Spleen (tissue), 11 donors: ENCODE results near the gene AGK. TPM values are rescaled to one million over a fixed set of nuclear protein-coding genes. Genes with fewer than 3 reads are reported as not detected.

Source experiments
- DNase-seq: peaks from one replicate; pipeline ENCODE4 v3.0.0-alpha.2; 2020
- H3K27ac ChIP-seq, 8 donors: fragments of 200-600 bp; sonication (generic) in 7 of 8; 1 replicate in 4 of 8; 2 replicates in 4 of 8; pipeline versions ENCODE4 v1.5.0 to v1.8.0; 2016 to 2021; ENCODE audit warnings: inconsistent platforms in 4 of 8, mild to moderate bottlenecking in 4 of 8, moderate library complexity in 1 of 8
- H3K27me3 ChIP-seq, 7 donors: fragments of 200-600 bp; sonication (generic) in 6 of 7; replicated peaks in 1 of 7; 1 replicate in 4 of 7; 2 replicates in 3 of 7; pipeline versions ENCODE4 v1.5.0 to v1.8.0; 2016 to 2021; ENCODE audit warnings: inconsistent platforms in 3 of 7, mild to moderate bottlenecking in 1 of 7
- H3K36me3 ChIP-seq, 6 donors: fragments of 200-600 bp; sonication (generic) in 5 of 6; 1 replicate in 4 of 6; 2 replicates in 2 of 6; pipeline versions ENCODE4 v1.5.0 to v1.8.0; 2016 to 2021; ENCODE audit warnings: inconsistent platforms in 2 of 6
- H3K4me1 ChIP-seq, 6 donors: fragments of 200-600 bp; sonication (generic) in 5 of 6; 1 replicate in 3 of 6; 2 replicates in 3 of 6; pipeline versions ENCODE4 v1.5.0 to v1.8.0; 2016 to 2021; ENCODE audit warnings: inconsistent platforms in 3 of 6
- H3K4me3 ChIP-seq, 8 donors: fragments of 200-600 bp; sonication (generic) in 7 of 8; 1 replicate in 4 of 8; 2 replicates in 4 of 8; pipeline versions ENCODE4 v1.5.0 to v1.8.0; 2016 to 2021; ENCODE audit warnings: inconsistent platforms in 4 of 8, mild to moderate bottlenecking in 4 of 8, moderate library complexity in 2 of 8
- H3K9me3 ChIP-seq, 8 donors: fragments of 200-600 bp; sonication (generic) in 7 of 8; 1 replicate in 4 of 8; 2 replicates in 4 of 8; pipeline versions ENCODE4 v1.5.0 to v1.8.0; 2016 to 2021; ENCODE audit warnings: inconsistent platforms in 4 of 8
- POLR2A ChIP-seq, 3 donors: fragments of 450-650 bp; IDR thresholded peaks; one replicate each; pipeline ENCODE4 v1.5.1; 2017; ENCODE audit warnings: antibody characterized with exemption in 3 of 3, mild to moderate bottlenecking in 1 of 3
- POLR2AphosphoS5 ChIP-seq, 3 donors: sonication (generic); formaldehyde crosslinking; IDR thresholded peaks; one replicate each; pipeline ENCODE4 v1.5.1; 2017; ENCODE audit warnings: antibody characterized with exemption in 3 of 3
- WGBS, 5 donors: extraction: QIAGEN DNeasy Blood & Tissue Kit in 3 of 5; methylation state at CpG; one replicate each; pipeline versions ENCODE4 v1.1.5 to v1.1.7; 2013 to 2018; 5-methylcytosine and 5-hydroxymethylcytosine counted together
- intact Hi-C: fragments of 100-400 bp; cut with DNase I; formaldehyde crosslinking; loops from one replicate; pipeline ENCODE4 v1.15.0; 2023; ENCODE audit warnings: low total_unique reads
- polyA plus RNA-seq, 3 donors: library from polyadenylated mRNA; stranded (reverse); fragments of 200-250 nt; gene quantifications; one replicate each; pipeline ENCODE4 v1.2.1, GENCODE V29; 2013
- total RNA-seq, 7 donors: library from RNA; depleted of rRNA in 3 of 7; stranded (reverse); fragments of >200 nt in 3 of 7; fragmentation: NEBNext Ultra II Directional in 4 of 7; extraction: Animal tissue kit (Norgen Biotek cat#: 25700) in 4 of 7; gene quantifications; one replicate each; pipeline versions ENCODE4 v1.1.0 to v1.2.1, GENCODE V29; 2016 to 2021
- TF ChIP-seq, protein P1 (sequence below), 11 experiments: fragments of 200-600 bp in 7 of 11; fragments of 450-650 bp in 4 of 11; sonication (generic) in 4 of 11; IDR thresholded peaks in 8 of 11; conservative IDR thresholded peaks in 3 of 11; 1 replicate in 7 of 11; 2 replicates in 4 of 11; pipeline versions ENCODE4 v1.4.0 to v1.8.0; 2016 to 2021; ENCODE audit warnings: antibody characterized with exemption in 11 of 11, inconsistent platforms in 4 of 11, mild to moderate bottlenecking in 1 of 11
- donor health status: healthy with polysubstance abuse.
- donor health status: DM: no; HTN: no; CAD: no; lungs with moderate emphysema.
- donor health status: DM: no; HTN: no; CAD: no.
- donor health status: Bipolar disorder and iron deficiency.
- donor health status: healthy.
- donor health status: DM: no; HTN: no; CAD: no.
- donor health status: DM: yes; HTN: yes; CAD: no.

AGK gene
- total and polyA plus RNA-seq, 10 donors = 11.0 to 35.5 (median 24.0) TPM

DNA sequence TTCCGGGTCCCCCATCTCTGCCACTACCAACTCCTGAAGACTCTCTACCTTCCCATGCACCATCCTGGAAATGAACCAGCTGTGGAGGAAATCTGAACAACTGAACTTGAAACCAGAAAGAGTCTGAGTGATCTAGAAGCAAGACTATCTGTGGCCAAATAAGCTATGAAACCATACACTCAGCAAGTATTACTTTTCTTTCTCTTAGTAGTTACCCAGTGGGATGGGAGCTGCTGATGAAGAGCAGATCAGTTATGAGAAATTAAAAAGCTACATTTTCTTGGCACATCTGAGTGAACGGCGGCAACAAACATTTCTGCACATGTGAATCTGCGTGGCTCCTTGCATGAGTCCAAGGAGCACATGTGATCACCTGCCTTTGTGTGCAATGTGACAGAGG, 31.6 kb upstream of the AGK start:
- no peaks in the 10 kb centered on the region for H3K4me1 ChIP-seq
- no peak for DNase-seq
- H3K9me3 ChIP-seq = no peaks in the 10 kb centered on the region
- TF ChIP-seq POLR2AphosphoS5 (IDR thresholded peaks at IDR 0.05) = no peak
- TF ChIP-seq, protein P1, sequence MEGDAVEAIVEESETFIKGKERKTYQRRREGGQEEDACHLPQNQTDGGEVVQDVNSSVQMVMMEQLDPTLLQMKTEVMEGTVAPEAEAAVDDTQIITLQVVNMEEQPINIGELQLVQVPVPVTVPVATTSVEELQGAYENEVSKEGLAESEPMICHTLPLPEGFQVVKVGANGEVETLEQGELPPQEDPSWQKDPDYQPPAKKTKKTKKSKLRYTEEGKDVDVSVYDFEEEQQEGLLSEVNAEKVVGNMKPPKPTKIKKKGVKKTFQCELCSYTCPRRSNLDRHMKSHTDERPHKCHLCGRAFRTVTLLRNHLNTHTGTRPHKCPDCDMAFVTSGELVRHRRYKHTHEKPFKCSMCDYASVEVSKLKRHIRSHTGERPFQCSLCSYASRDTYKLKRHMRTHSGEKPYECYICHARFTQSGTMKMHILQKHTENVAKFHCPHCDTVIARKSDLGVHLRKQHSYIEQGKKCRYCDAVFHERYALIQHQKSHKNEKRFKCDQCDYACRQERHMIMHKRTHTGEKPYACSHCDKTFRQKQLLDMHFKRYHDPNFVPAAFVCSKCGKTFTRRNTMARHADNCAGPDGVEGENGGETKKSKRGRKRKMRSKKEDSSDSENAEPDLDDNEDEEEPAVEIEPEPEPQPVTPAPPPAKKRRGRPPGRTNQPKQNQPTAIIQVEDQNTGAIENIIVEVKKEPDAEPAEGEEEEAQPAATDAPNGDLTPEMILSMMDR (IDR thresholded peaks at IDR 0.05 in 8 of 11, conservative IDR thresholded peaks at IDR 0.05 in 3 of 11) = no peak
- TF ChIP-seq POLR2A (IDR thresholded peaks at IDR 0.05) = no peak
- H3K36me3 ChIP-seq = no peaks in the 10 kb centered on the region
- intact Hi-C loops = no loop called here
- 84 to 97% (median 94%) methylated on average over 4 of the region's 4 CpGs for whole genome bisulfite sequencing, 5 donors
- peaks cover 0 to 11% (median 0%) of the 10 kb centered on the region in 7 donors for H3K27me3 ChIP-seq
- H3K4me3 ChIP-seq = no peak overlapping the region
- no peak overlapping the region for H3K27ac ChIP-seq

DNA sequence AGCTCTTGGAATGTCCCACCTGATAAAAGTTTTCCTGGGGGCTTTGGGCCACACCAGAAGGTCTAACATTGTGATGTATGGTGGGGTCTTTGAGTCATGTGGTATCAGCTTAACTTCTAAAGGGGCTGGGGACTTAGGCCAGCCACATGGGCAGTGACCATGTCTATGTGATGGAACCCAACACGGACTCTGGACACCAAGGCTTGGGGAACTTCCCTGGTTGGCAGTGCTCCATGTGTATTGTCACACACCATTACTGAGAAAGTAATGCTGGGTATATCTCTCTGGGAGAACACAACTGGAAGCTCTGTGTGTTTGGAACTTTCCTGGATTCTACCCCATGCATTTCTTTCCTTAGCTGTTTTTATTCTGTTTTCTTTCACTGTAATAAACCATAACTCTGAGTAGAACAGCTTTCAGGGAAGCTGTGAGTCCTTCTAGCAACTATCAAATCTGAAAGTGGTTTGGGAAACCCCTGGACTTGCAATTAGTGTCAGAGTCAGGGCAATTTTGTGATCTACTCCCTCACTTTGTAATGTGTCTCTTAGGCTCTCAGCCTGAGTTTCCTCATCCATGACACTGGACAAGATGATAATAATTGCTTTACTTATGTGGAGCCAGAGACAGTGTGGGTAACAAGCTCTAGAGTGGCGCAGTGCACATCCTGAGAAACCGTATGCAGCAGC, 28.4 kb upstream of the AGK start:
- no peaks in the 10 kb centered on the region for H3K9me3 ChIP-seq
- H3K27me3 ChIP-seq = peaks cover 0 to 7% (median 0%) of the 10 kb centered on the region in 7 donors
- no peaks in the 10 kb centered on the region for H3K36me3 ChIP-seq
- 70 to 88% (median 78%) methylated on average over 3 of the region's 3 CpGs for WGBS, 5 donors
- TF ChIP-seq POLR2A (IDR thresholded peaks at IDR 0.05) = no peak
- no peaks in the 10 kb centered on the region for H3K4me1 ChIP-seq
- no peak overlapping the region for H3K4me3 ChIP-seq
- no peak for DNase-seq
- no peak overlapping the region for H3K27ac ChIP-seq
- intact Hi-C loops = no loop called here

DNA sequence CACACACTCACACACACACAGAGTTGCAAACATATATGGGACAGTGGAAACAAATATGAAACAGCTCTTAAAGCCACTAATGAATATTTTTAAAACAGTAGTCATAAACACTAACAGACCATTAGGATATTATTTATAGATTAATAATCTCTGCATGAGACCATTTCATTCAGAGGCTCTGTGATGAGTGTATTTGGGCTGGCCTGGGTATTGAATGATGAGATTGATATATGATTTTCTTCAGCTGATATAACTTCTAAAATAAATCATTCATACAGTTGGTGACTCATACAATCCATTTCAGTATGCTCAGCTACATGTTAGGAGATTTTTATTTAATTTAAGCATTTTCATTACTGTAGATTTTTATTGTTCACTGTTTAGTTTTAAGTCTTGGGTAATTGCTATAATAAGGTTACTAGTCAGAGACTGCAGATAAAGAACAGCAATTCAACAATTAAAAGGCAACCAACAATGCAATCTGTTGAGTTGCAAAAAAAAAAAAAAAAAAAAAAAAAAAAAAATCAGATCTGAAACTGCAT, 25.2 kb upstream of the AGK start:
- intact Hi-C loops = no loop called here
- Histone ChIP-seq H3K4me1 (no peaks in the 10 kb centered on the region), H3K27me3 (peaks cover 0 to 13% (median 0%) of the 10 kb centered on the region in 7 donors)

DNA sequence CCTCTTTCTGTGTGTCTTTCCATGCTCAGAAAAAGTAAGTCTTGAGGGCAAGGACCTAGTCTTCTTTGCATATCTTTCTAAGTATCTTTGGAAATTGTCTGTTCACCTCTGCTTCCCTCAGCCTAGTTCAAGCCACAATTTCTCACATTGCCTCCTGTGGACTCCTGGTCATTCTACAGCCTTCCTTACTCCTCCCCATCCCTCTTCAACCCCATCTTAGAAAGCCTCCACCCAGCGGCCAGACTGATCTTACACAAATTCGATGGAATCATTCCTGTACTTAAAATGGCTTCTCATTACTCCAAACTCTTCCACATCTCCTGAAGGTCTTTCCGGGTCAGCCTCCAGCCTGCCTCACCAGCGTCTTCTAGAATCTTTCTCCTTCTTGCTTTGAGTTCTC, 24.1 kb upstream of the AGK start:
- TF ChIP-seq POLR2A (IDR thresholded peaks at IDR 0.05) = no peak
- TF ChIP-seq, protein P1 (IDR thresholded peaks at IDR 0.05 in 8 of 11, conservative IDR thresholded peaks at IDR 0.05 in 3 of 11) = no peak
- Histone ChIP-seq H3K36me3 (no peaks in the 10 kb centered on the region), H3K27me3 (peaks cover 0 to 13% (median 0%) of the 10 kb centered on the region in 7 donors), H3K9me3 (no peaks in the 10 kb centered on the region), H3K27ac (no peak overlapping the region), H3K4me1 (no peaks in the 10 kb centered on the region), H3K4me3 (no peak overlapping the region)
- intact Hi-C loops = no loop called here
- no peak for DNase-seq
- WGBS, 5 donors = 87 to 98% (median 91%) methylated on average over 4 of the region's 4 CpGs

More for the DNA sequence above, 25.2 kb upstream of the AGK start:
- H3K9me3 ChIP-seq = no peaks in the 10 kb centered on the region
- TF ChIP-seq POLR2A (IDR thresholded peaks at IDR 0.05) (no peak), POLR2AphosphoS5 (IDR thresholded peaks at IDR 0.05) (no peak)
- TF ChIP-seq, protein P1 (IDR thresholded peaks at IDR 0.05 in 8 of 11, conservative IDR thresholded peaks at IDR 0.05 in 3 of 11) = no peak
- no peaks in the 10 kb centered on the region for H3K36me3 ChIP-seq
- H3K4me3 ChIP-seq = no peak overlapping the region
- no peak overlapping the region for H3K27ac ChIP-seq
- DNase-seq = no peak
